IPS-18a (cell line): ENCODE results near the gene GIMAP7.

Source experiments
- H3K27ac ChIP-seq: one replicate; pipeline ENCODE4 v1.5.1; 2013; ENCODE audit warnings: low read length
- H3K27me3 ChIP-seq: one replicate; pipeline ENCODE4 v1.6.1; 2013; ENCODE audit warnings: mild to moderate bottlenecking, low read length; ENCODE audit not compliant: control insufficient read depth, insufficient read depth
- H3K36me3 ChIP-seq: one replicate; pipeline ENCODE4 v1.6.1; 2013; ENCODE audit warnings: low read depth, low read length; ENCODE audit not compliant: control insufficient read depth
- H3K4me1 ChIP-seq: one replicate; pipeline ENCODE4 v1.6.1; 2013; ENCODE audit warnings: low read depth, low read length; ENCODE audit not compliant: control insufficient read depth
- H3K4me3 ChIP-seq: one replicate; pipeline ENCODE4 v1.5.1; 2013; ENCODE audit warnings: low read length
- H3K9ac ChIP-seq: one replicate; pipeline ENCODE4 v1.6.1; 2013; ENCODE audit warnings: mild to moderate bottlenecking, low read length, moderate library complexity
- H3K9me3 ChIP-seq: one replicate; pipeline ENCODE4 v1.6.1; 2013; ENCODE audit warnings: low read depth, low read length; ENCODE audit not compliant: control insufficient read depth

The GIMAP7 gene

DNA sequence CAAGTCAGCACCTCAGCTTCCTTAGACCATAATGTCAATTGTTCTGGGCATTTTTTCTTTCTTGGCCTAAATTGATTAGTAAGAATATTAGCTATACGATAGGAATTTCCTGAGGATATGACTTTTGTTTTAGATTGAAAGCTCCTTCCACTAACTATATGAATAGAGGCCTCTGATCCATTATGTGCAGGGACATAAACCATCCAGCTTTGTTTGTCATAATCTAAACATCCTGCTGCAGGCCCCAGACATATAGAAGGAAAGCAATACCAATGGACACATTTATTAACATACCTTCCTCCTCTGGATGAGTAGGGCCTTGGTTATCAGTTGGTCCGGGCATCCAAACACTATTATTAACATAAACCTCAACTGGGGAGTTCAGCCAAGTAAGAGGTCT lies 48.2 kb downstream of the GIMAP7 start:
- Histone ChIP-seq H3K4me3 (no peak overlapping the region), H3K27me3 (no peaks in the 10 kb centered on the region), H3K27ac (no peak overlapping the region), H3K9ac (no peak overlapping the region), H3K36me3 (no peaks in the 10 kb centered on the region), H3K4me1 (peaks cover 24% of the 10 kb centered on the region), H3K9me3 (no peaks in the 10 kb centered on the region)

DNA sequence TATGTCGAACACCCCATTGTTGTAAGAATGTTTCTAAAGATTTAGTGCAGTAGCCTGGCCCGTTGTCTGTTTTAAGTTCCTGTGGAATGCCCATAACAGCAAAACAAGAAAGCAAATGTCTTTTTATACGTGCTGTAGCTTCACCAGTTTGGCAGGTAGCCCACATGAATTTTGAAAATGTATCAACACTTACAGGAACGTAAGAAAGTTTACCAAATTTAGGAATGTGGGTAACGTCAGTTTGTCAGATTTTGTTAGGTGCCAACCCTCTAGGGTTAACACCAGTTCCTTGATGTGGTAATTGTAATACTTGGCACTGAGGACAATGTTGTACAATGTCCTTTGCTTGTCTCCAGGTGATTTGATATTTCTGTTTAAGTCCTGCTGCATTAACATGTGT lies 49.3 kb downstream of the GIMAP7 start:
- Histone ChIP-seq H3K9ac (no peak overlapping the region), H3K27me3 (no peaks in the 10 kb centered on the region), H3K27ac (no peak overlapping the region), H3K9me3 (no peaks in the 10 kb centered on the region), H3K4me3 (no peak overlapping the region), H3K36me3 (no peaks in the 10 kb centered on the region), H3K4me1 (peaks cover 24% of the 10 kb centered on the region)

DNA sequence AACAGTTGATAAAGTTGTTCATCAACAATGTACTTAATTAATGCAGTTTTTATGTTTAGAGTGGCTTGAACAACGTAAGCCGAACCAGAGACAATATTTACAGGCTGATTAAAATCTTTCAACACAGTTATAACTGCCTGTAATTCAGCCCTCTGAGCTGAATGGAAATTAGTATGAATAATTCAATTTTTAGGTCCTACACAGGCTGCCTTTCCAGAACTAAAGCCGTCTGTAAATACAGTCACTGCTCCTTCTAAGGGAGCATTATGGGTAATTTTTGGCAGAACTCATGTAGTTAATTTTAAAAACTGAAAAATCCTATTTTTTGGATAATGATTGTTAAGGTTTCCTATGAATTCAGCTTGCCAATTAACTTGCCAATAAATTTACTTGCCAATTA lies 49.9 kb downstream of the GIMAP7 start:
- no peak overlapping the region for H3K27ac ChIP-seq
- no peak overlapping the region for H3K9ac ChIP-seq
- no peaks in the 10 kb centered on the region for H3K9me3 ChIP-seq
- no peaks in the 10 kb centered on the region for H3K27me3 ChIP-seq
- H3K36me3 ChIP-seq: no peaks in the 10 kb centered on the region
- H3K4me3 ChIP-seq: no peak overlapping the region
- peaks cover 24% of the 10 kb centered on the region for H3K4me1 ChIP-seq

DNA sequence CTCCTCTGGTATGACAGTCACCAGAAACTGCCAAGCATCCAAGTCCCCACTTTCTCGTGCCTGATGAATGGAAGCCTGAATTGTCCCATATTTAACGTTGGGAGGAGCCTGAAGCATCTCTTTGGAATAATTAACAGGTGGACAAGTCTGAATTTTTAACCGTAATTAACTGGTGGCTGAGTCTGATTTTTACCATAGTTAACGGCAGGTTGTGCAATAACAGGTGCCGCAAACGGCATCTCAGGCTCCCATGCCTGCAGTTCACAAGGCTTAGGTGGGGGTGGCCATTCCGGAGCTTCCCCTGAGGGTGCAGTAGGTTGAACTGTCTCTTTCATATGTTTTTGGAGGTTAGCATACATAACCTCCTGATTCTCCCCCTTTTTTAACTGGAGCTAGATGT lies 50.6 kb downstream of the GIMAP7 start:
- H3K4me3 ChIP-seq: no peak overlapping the region
- H3K4me1 ChIP-seq: peaks cover 24% of the 10 kb centered on the region
- no peak overlapping the region for H3K9ac ChIP-seq
- H3K27me3 ChIP-seq: no peaks in the 10 kb centered on the region
- H3K27ac ChIP-seq: no peak overlapping the region
- no peaks in the 10 kb centered on the region for H3K36me3 ChIP-seq
- H3K9me3 ChIP-seq: no peaks in the 10 kb centered on the region

DNA sequence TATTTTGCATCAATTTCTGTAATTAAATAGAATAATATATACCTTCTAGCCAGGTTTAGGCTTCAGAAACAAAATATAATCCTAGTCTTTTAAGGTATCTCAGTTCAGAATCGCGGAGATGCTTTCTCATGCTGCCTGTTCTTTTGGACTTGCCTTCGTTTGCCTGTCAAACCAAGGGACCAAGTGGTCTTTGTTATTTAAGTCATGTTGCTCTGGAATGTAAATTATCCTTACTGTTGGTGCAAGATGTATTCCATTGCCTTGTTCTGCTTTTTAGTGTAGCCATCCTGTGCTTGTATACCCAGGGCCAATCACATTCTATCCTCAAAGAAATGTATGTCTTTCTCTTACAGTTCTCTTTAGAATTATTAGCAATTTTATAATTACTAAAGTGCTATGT lies 51.5 kb downstream of the GIMAP7 start:
- Histone ChIP-seq H3K36me3 (no peaks in the 10 kb centered on the region), H3K4me3 (no peak overlapping the region), H3K27me3 (no peaks in the 10 kb centered on the region), H3K4me1 (peaks cover 24% of the 10 kb centered on the region), H3K9ac (no peak overlapping the region), H3K9me3 (no peaks in the 10 kb centered on the region), H3K27ac (no peak overlapping the region)

DNA sequence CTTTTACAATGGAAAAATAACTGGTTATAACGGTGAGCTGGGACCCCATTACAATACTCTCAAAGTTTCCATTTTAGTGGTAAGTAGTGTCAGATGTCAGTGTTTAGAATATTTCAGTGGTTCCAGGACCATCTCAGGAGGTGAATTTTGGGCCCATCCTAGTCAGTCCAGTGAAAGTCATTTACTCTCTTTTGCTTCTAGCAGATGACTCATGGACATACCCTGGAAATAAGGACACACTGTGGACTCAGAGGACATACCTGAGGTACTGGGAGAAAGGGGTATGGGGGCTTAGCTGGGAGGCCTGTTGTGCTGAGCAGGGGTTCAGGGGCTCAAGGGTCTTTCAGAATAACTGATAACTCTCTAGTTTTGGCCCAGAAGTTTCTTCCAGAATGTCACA lies 51.9 kb downstream of the GIMAP7 start:
- H3K4me3 ChIP-seq: no peak overlapping the region
- no peaks in the 10 kb centered on the region for H3K9me3 ChIP-seq
- peaks cover 24% of the 10 kb centered on the region for H3K4me1 ChIP-seq
- no peaks in the 10 kb centered on the region for H3K36me3 ChIP-seq
- no peaks in the 10 kb centered on the region for H3K27me3 ChIP-seq
- no peak overlapping the region for H3K9ac ChIP-seq
- H3K27ac ChIP-seq: no peak overlapping the region

DNA sequence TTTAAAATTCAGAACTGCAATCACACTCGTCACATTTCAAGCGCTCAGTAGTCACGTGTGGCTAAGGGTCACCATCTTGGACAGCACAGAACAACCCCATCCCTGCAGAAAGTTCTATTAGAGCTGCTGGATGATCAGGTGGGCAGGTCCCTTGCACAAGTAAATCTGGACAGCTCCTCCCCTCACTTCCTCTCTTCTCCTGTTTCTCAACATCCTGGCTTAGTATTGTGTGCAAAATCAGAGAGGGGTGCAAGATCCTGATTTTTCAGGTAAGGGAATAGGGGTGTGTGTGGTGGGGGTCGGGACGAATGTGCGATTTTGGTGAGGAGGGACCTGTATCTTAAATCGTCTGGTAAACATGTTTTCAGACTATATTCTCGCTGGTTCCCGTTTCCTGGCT lies 52.5 kb downstream of the GIMAP7 start, which contains the start of gene GIMAP4:
Gene GIMAP4 (plus strand): TSS at position 222 of the 400 bp plus-strand sequence. CDS start 2,512 bp downstream, outside the sequence.
- H3K4me3 ChIP-seq: no peak within 1 kb of the TSS
- no peak within 1 kb of the TSS for H3K9ac ChIP-seq
- H3K27me3 ChIP-seq: no peaks in the 10 kb centered on the region
- H3K36me3 ChIP-seq: no peaks in the 10 kb centered on the region
- H3K9me3 ChIP-seq: no peaks in the 10 kb centered on the region
- H3K4me1 ChIP-seq: peaks cover 24% of the 10 kb centered on the region
- no peak within 1 kb of the TSS for H3K27ac ChIP-seq

DNA sequence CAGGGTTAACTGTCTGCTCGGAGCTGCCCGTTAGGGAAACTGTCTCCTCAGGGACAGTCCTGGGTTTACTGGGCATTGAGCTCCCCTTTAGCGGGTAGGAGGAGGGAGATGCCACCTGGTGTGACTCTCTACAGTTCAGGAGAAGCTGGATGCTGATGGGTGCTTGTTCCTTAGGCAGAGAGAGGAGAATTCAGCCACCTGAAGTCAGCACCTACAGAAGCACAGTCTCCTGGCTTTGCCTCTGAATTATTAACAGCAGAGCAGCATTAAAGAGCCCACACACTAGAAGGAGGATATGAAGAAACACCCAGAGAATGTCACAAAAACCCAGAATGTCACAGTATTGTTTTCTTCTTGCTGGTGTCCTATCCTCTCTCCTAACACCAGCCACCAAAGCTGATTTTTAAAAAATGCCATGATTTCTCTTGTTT lies 53.2 kb downstream of the GIMAP7 start:
- Histone ChIP-seq H3K4me1 (peaks cover 24% of the 10 kb centered on the region), H3K9ac (no peak overlapping the region), H3K27ac (no peak overlapping the region), H3K9me3 (no peaks in the 10 kb centered on the region), H3K36me3 (no peaks in the 10 kb centered on the region), H3K4me3 (no peak overlapping the region), H3K27me3 (no peaks in the 10 kb centered on the region)

DNA sequence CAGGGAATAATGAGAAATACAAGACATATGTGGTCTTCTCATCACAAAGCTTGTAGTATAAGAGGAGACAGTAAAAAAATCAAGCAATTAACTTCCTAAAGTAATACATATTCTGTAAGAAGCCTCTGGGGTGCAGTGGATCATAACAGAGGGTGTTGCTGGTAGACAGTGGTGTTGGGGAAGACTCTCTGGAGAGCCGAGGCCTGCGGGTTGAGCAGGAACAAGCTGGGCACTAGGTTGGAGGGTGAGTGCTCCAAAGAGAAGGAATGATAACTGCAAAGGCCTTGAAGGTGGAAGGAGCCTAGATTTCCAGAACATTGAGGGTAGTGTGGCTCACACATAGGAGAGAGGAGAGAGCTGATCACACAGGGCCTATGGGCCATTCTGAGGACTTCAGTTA lies 54.0 kb downstream of the GIMAP7 start:
- no peaks in the 10 kb centered on the region for H3K9me3 ChIP-seq
- no peak overlapping the region for H3K9ac ChIP-seq
- no peak overlapping the region for H3K4me3 ChIP-seq
- H3K27ac ChIP-seq: no peak overlapping the region
- no peaks in the 10 kb centered on the region for H3K27me3 ChIP-seq
- H3K36me3 ChIP-seq: no peaks in the 10 kb centered on the region
- peaks cover 24% of the 10 kb centered on the region for H3K4me1 ChIP-seq

DNA sequence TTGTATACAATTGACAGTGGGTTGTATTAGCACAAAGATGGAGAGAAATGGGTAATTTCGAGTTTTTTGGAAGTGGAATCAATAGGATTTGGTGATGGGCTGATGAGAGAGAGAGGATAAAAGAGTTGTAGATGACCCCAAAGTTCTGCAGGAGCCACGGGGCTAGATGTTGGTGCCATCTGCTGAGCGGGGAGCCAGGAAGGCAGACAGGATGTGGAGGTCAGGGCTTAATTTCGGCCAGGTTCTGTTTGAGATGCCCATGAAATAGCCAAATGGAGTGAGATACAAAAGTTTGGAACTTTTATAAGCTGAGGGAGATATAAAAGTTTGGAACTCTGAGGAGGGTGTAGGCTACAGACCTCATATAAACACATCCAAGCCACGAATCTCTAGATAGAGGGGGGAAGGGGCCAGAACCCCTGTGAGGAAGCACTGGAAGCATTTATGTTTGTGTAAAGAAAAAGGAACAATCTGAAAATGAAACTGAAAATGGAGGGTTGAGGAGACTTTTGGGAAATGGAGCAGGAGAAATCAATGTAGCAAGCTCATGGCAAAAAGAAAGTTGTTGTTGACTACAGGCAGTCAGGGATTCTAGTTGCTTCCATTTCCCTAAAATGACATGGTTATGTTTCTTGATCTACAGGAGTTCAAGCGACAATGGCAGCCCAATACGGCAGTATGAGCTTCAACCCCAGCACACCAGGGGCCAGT lies 54.7 kb downstream of the GIMAP7 start:
- no peak overlapping the region for H3K9ac ChIP-seq
- peaks cover 20% of the 10 kb centered on the region for H3K4me1 ChIP-seq
- H3K27ac ChIP-seq: no peak overlapping the region
- no peaks in the 10 kb centered on the region for H3K9me3 ChIP-seq
- no peaks in the 10 kb centered on the region for H3K36me3 ChIP-seq
- H3K4me3 ChIP-seq: no peak overlapping the region
- no peaks in the 10 kb centered on the region for H3K27me3 ChIP-seq
